HEK293T (cell line): ENCODE data around the gene MRPS23.

ENCODE experiments used
- CTBP1 ChIP-seq: fragments of 450-650 bp; IDR thresholded peaks from 2 replicates; pipeline ENCODE4 v1.6.1; 2016; ENCODE audit warnings: borderline replicate concordance
- ELF4 ChIP-seq: fragments of 450-650 bp; IDR thresholded peaks from 2 replicates; pipeline ENCODE4 v1.6.1; 2017; ENCODE audit warnings: antibody characterized with exemption
- FOXA1 ChIP-seq: fragments of 450-650 bp; IDR thresholded peaks from 2 replicates; pipeline ENCODE4 v1.6.1; 2016; ENCODE audit warnings: mild to moderate bottlenecking
- FOXM1 ChIP-seq: fragments of 450-650 bp; IDR thresholded peaks from 2 replicates; pipeline ENCODE4 v1.6.1; 2017; ENCODE audit warnings: mild to moderate bottlenecking, borderline replicate concordance
- NFRKB ChIP-seq: fragments of 450-650 bp; IDR thresholded peaks from 2 replicates; pipeline ENCODE4 v1.6.1; 2016; ENCODE audit warnings: mild to moderate bottlenecking, moderate library complexity
- SP1 ChIP-seq: fragments of 450-650 bp; IDR thresholded peaks from 2 replicates; pipeline ENCODE4 v1.6.1; 2017
- SUZ12 ChIP-seq: fragments of 450-650 bp; IDR thresholded peaks from 2 replicates; pipeline ENCODE4 v1.6.1; 2016; ENCODE audit warnings: mild to moderate bottlenecking
- TARDBP ChIP-seq: fragments of 450-650 bp; IDR thresholded peaks from 2 replicates; pipeline ENCODE4 v1.6.1; 2016
- ZNF384 ChIP-seq: fragments of 450-650 bp; IDR thresholded peaks from 2 replicates; pipeline ENCODE4 v1.6.1; 2016
- TF ChIP-seq, protein P1 (sequence below): fragments of 450-650 bp; IDR thresholded peaks from 2 replicates; pipeline ENCODE4 v1.6.1; 2016

DNA sequence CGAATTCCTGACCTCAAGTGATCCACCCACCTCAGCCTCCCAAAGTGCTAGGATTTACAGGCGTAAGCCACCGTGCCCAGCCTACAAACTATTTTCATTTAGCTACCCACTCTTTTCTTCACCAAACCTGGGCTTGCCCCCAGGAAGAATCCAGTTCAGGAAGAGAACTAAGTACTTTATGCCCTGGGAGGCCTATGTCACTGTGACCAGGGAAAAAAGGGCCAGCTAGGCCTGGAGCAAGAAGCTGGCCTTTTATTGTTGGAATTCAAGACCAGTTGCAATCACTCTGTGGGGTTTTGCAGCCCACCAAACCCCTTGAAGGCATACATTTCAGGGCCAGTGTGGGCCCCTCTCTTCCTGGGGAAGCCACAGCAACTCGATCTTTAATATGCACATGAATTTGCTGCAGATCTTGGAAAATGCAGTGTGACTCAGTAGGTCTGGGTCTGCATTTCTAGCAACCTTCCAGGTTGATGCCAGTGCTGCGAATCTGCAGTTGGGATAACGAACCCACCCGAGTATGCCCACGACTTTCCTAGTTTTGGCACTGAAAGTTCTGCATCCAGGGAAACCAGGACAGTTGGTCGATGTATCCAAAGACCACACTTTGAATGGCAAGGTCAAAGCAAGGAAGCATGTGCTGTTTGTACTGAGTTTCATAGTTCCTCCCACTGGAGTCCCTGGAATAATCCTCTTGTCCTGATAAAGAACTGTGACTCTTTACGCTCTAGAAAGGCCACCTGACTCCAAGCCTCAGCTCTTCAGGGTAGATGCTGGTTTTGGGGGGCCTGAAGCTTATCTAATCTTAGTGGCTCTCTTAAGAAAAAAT lies 7.2 kb upstream of the MRPS23 start:
- TF ChIP-seq TARDBP (no peak), ZNF384 (no peak), SP1 (no peak), FOXM1 (no peak), CTBP1 (no peak), SUZ12 (no peak), FOXA1 (no peak), NFRKB (no peak), ELF4 (no peak)
- TF ChIP-seq, protein P1, sequence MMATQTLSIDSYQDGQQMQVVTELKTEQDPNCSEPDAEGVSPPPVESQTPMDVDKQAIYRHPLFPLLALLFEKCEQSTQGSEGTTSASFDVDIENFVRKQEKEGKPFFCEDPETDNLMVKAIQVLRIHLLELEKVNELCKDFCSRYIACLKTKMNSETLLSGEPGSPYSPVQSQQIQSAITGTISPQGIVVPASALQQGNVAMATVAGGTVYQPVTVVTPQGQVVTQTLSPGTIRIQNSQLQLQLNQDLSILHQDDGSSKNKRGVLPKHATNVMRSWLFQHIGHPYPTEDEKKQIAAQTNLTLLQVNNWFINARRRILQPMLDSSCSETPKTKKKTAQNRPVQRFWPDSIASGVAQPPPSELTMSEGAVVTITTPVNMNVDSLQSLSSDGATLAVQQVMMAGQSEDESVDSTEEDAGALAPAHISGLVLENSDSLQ, result no peak
